HFF-Myc (cell line): Measurements from ENCODE around the gene HMGCR.

ENCODE experiments used
- DNase-seq: peaks from one replicate; pipeline ENCODE4 v3.0.0-alpha.2; 2011; ENCODE audit warnings: low read depth; ENCODE audit errors: extremely low read depth
- H3K4me3 ChIP-seq: replicated peaks from 2 replicates; pipeline ENCODE4 v1.5.1; 2011; ENCODE audit warnings: low read depth, mild to moderate bottlenecking, control low read depth, low read length
- TF ChIP-seq, protein P1 (sequence below): IDR thresholded peaks from 2 replicates; pipeline ENCODE4 v1.5.1; 2012; ENCODE audit warnings: mild to moderate bottlenecking, low read depth, low read length, control low read depth; ENCODE audit errors: missing control alignments

Gene HMGCR

GRCh38 chr5:75342836-75343235 lies 5.8 kb downstream of the HMGCR start:
- DNase-seq = no peak
- TF ChIP-seq, protein P1, sequence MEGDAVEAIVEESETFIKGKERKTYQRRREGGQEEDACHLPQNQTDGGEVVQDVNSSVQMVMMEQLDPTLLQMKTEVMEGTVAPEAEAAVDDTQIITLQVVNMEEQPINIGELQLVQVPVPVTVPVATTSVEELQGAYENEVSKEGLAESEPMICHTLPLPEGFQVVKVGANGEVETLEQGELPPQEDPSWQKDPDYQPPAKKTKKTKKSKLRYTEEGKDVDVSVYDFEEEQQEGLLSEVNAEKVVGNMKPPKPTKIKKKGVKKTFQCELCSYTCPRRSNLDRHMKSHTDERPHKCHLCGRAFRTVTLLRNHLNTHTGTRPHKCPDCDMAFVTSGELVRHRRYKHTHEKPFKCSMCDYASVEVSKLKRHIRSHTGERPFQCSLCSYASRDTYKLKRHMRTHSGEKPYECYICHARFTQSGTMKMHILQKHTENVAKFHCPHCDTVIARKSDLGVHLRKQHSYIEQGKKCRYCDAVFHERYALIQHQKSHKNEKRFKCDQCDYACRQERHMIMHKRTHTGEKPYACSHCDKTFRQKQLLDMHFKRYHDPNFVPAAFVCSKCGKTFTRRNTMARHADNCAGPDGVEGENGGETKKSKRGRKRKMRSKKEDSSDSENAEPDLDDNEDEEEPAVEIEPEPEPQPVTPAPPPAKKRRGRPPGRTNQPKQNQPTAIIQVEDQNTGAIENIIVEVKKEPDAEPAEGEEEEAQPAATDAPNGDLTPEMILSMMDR = no peak
- H3K4me3 ChIP-seq = no peak overlapping the region

DNA sequence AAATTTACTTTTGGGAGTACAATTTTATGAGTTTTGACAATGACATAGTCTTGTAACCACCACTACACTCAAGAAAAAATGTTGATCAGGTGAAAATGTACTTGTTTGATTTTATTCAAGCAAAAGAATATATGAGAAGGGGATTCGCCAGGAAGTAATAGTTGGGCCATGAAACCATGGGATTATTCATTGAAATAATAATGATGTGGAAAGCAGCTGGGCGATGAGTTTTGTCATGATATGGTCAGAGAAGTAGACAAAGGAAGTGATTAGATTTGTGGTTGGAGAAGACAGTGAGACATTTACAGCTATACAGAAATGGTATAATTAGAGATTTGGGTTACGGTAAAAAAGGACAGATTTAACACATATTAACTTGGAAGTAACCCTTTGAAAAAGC lies 11.2 kb downstream of the HMGCR start:
- no peak for DNase-seq
- H3K4me3 ChIP-seq = no peak overlapping the region
- TF ChIP-seq, protein P1 = no peak

- no peak for DNase-seq
- TF ChIP-seq, protein P1 = no peak
- no peak overlapping the region for H3K4me3 ChIP-seq
Measured at GRCh38 chr5:75349663-75350062, 12.6 kb downstream of the HMGCR start.

GRCh38 chr5:75351139-75351926 lies 14.3 kb downstream of the HMGCR start:
- TF ChIP-seq, protein P1 = no peak
- no peak for DNase-seq
- H3K4me3 ChIP-seq = no peak overlapping the region

GRCh38 chr5:75355236-75355635 lies 18.2 kb downstream of the HMGCR start:
- H3K4me3 ChIP-seq = no peak overlapping the region
- no peak for DNase-seq
- TF ChIP-seq, protein P1 = no peak

DNA sequence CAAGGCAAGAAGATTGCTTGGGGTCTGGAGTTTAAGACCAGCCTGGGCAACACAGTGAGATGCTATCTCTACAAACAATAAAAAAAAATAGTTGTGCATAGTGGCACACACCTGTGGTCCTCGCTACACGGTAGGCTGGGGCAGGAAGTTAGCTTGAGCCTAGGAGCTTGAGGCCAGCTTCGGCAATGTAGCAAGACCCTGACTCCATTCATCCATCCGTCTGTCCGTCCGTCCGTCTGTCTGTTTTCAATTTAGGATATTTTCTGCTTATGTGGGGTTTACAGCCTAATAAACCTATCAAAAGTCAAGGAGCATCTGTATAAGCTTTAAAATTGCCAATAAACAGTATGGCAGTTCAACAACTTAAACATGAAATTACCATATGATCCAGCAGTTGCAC lies 19.7 kb downstream of the HMGCR start:
- no peak overlapping the region for H3K4me3 ChIP-seq
- TF ChIP-seq, protein P1 = no peak
- no peak for DNase-seq

DNA sequence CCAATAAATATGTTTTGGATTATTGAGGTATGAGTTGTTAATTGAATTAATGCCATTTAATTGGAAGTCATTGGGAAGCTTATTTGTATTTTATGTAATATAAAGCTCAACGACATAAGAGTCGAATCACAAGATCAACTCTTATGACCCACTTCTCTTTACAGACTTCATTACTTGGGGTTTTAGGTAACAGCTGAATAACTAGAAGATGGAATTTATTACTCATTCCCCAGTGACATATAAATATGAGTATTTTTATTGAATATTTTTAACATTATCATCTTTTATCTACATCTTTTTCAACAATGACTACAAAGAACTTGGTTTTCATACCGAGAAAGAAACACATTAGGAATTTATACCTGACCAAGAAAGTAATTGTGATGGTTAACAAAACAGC lies 21.1 kb downstream of the HMGCR start:
- no peak overlapping the region for H3K4me3 ChIP-seq
- no peak for DNase-seq
- TF ChIP-seq, protein P1 = no peak
